Common myeloid progenitor, CD34-positive (primary cell): Measurements from ENCODE around the gene MANSC4.
"Not testable (repeated sequence)": the region's sequence is repeated elsewhere in the genome, so short reads cannot be mapped to it uniquely, and the experiment has no call there.

ENCODE experiments used
- CTCF ChIA-PET: fragments of 350-600 bp; sonication (Branson Sonifier 250); formaldehyde crosslinking; loops from one replicate; lab custom pipeline; 2021; ENCODE audit warnings: antibody characterized with exemption; lab: Charles Lee
- POLR2A ChIA-PET: fragments of 350-600 bp; sonication (Branson Sonifier 250); formaldehyde crosslinking; loops from one replicate; lab custom pipeline; 2021; ENCODE audit warnings: antibody characterized with exemption; lab: Charles Lee
- DNase-seq, 3 donors: peaks; one replicate each; pipeline versions ENCODE4 v3.0.0 to v3.0.0-alpha.2; 2013
- H3K27ac ChIP-seq, 2 experiments: 1 replicate in 1 of 2; 2 replicates in 1 of 2; pipeline ENCODE4 v1.7.0; 2013; ENCODE audit warnings: inconsistent platforms in 2 of 2, low read length in 2 of 2, mild to moderate bottlenecking in 2 of 2, low read depth in 1 of 2, moderate library complexity in 1 of 2; ENCODE audit not compliant: severe bottlenecking in 2 of 2, insufficient read depth in 1 of 2, poor library complexity in 1 of 2
- H3K27me3 ChIP-seq, 5 experiments: replicated peaks in 2 of 5; 1 replicate in 3 of 5; 2 replicates in 2 of 5; pipeline versions ENCODE4 v1.6.1 to v1.7.0; 2013; ENCODE audit warnings: low read length in 4 of 5, mild to moderate bottlenecking in 2 of 5, moderate library complexity in 2 of 5, inconsistent platforms in 1 of 5; ENCODE audit not compliant: insufficient read depth in 5 of 5, control insufficient read depth in 4 of 5
- H3K36me3 ChIP-seq, 4 experiments: 1 replicate in 2 of 4; 2 replicates in 2 of 4; pipeline versions ENCODE4 v1.6.1 to v1.7.0; 2013; ENCODE audit warnings: low read length in 3 of 4, control low read depth in 1 of 4, mild to moderate bottlenecking in 1 of 4; ENCODE audit not compliant: control insufficient read depth in 4 of 4, insufficient read depth in 4 of 4
- H3K4me1 ChIP-seq, 4 experiments: 1 replicate in 3 of 4; 2 replicates in 1 of 4; pipeline versions ENCODE4 v1.6.1 to v1.7.1; 2013; ENCODE audit warnings: low read length in 3 of 4, mild to moderate bottlenecking in 3 of 4, control low read depth in 1 of 4, inconsistent platforms in 1 of 4, moderate library complexity in 1 of 4; ENCODE audit not compliant: control insufficient read depth in 4 of 4, insufficient read depth in 4 of 4; ENCODE audit errors: control extremely low read depth in 1 of 4
- H3K4me3 ChIP-seq, 7 experiments: 1 replicate in 4 of 7; 2 replicates in 3 of 7; pipeline versions ENCODE4 v1.5.1 to v1.7.0; 2013; ENCODE audit warnings: mild to moderate bottlenecking in 7 of 7, low read length in 6 of 7, moderate library complexity in 6 of 7, inconsistent platforms in 2 of 7, low read depth in 2 of 7, control low read depth in 1 of 7; ENCODE audit not compliant: insufficient read depth in 4 of 7, control insufficient read depth in 1 of 7; ENCODE audit errors: extremely low read depth in 1 of 7
- H3K9me3 ChIP-seq, 5 experiments: 1 replicate in 4 of 5; 2 replicates in 1 of 5; pipeline versions ENCODE4 v1.6.1 to v1.7.1; 2013; ENCODE audit warnings: low read length in 4 of 5, mild to moderate bottlenecking in 2 of 5, inconsistent platforms in 1 of 5, low read depth in 1 of 5, moderate library complexity in 1 of 5; ENCODE audit not compliant: control insufficient read depth in 4 of 5, insufficient read depth in 2 of 5; ENCODE audit errors: control extremely low read depth in 1 of 5
- WGBS: methylation state at CpG from one replicate; pipeline ENCODE4 v1.1.5; 2013; ENCODE audit not compliant: insufficient coverage; 5-methylcytosine and 5-hydroxymethylcytosine counted together

Gene MANSC4

DNA sequence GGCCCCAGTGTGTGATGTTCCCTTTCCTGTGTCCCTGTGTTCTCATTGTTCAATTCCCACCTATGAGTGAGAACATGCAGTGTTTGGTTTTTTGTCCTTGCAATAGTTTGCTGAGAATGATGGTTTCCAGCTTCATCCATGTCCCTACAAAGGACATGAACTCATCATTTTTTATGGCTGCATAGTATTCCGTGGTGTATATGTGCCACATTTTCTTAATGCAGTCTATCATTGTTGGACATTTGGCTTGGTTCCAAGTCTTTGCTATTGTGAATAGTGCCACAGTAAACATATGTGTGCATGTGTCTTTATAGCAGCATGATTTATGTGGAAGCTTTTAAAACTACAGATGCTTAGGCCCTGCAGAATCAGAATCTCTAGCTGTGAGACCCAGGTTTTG is 34.3 kb downstream of the MANSC4 start:
- POLR2A ChIA-PET, H3K27ac ChIP-seq, H3K4me1 ChIP-seq, H3K9me3 ChIP-seq, H3K27me3 ChIP-seq, H3K4me3 ChIP-seq, DNase-seq: not testable (repeated sequence)
- 100% methylated on average over 1 of the region's 1 CpG for WGBS
- CTCF ChIA-PET = interaction anchor here (0.6 to 2.5 kb wide), 2 partner anchors 13 to 75 kb away, joined by 3 to 9 read pairs; no protein-coding TSS in a partner anchor
- H3K36me3 ChIP-seq = peaks cover 7 to 35% (median 19%) of the 10 kb centered on the region in 4 experiments

DNA sequence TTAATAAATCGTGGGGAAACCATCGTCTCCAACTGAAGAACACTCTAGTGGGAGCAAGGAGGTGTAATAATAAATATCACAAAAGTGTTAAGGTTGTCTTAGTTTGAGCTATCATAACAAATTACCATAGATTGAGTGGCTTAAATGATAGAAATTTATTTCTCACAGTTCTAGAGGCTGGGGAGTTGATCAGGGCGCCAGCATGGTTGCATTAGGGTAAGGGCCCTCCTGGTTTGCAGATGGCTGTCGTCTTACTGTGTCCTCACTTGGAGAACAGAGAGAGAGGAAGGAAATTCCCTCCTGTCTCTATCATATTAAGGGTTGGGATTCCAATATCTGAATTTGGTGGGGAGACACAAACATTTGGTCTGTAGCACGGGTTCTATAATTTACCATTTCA is 36.4 kb downstream of the MANSC4 start:
- no peaks in the 10 kb centered on the region for H3K27me3 ChIP-seq
- H3K9me3 ChIP-seq = no peaks in the 10 kb centered on the region
- no CpG with 5 or more reads among the region's 5 CpGs for WGBS
- no peak for DNase-seq
- ChIA-PET CTCF (no interaction called here), POLR2A (no interaction called here)
- no peak overlapping the region for H3K27ac ChIP-seq
- H3K4me3 ChIP-seq = no peak overlapping the region
- no peaks in the 10 kb centered on the region for H3K4me1 ChIP-seq
- peaks cover 7 to 54% (median 27%) of the 10 kb centered on the region in 4 experiments for H3K36me3 ChIP-seq

DNA sequence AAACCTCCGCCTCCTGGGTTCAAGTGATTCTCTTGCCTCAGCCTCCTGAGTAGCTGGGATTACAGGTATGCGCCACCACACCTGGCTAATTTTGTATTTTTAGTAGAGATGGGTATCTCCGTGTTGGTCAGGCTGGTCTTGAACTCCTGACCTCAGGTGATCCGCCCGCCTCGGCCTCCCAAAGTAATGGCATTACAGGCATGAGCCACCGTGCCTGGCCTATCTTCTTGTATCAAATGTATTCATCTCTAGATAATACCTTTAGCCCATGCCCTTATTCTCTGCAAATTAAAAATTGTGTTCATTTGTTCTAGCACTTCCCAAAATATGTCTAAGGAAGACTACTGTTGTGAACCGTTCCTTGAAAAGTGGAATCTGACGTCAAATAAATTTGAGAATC is 45.7 kb downstream of the MANSC4 start:
- H3K4me3 ChIP-seq, H3K27ac ChIP-seq, DNase-seq, H3K27me3 ChIP-seq, H3K9me3 ChIP-seq, H3K4me1 ChIP-seq: not testable (repeated sequence)
- CTCF ChIA-PET = interaction anchor here (0.7 to 3.9 kb wide), 8 partner anchors 8 to 1508 kb away, joined by 3 to 30 read pairs (median 5); no protein-coding TSS in a partner anchor
- POLR2A ChIA-PET = interaction anchor here (0.7 kb wide), 1 partner anchor 650 kb away, joined by 3 read pairs; no protein-coding TSS in a partner anchor
- peaks cover 9 to 62% (median 41%) of the 10 kb centered on the region in 4 experiments for H3K36me3 ChIP-seq
- WGBS = 100% methylated on average over 4 of the region's 9 CpGs

DNA sequence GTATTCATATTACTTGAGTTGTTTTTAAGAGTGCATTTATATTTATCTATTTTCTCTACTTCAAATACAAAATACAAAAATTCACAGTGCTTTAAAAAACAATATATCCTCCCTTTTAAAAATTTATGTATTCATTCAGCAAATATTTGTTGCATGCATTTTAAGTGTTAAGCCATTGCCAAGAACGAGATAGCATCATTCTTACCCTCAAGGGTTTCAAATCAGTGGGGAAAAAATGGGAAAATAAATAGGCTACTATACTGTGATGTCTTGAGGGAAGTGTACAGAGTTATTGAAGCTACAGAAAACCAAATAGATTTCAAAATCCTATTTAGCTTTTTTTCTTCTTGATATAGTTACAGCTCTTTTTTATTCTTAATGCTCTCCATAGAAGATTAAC is 46.2 kb downstream of the MANSC4 start:
- WGBS = no CpG with 5 or more reads among the region's 1 CpG
- Histone ChIP-seq H3K4me3 (no peak overlapping the region), H3K36me3 (peaks cover 9 to 61% (median 38%) of the 10 kb centered on the region in 4 experiments), H3K4me1 (no peaks in the 10 kb centered on the region), H3K9me3 (no peaks in the 10 kb centered on the region), H3K27ac (no peak overlapping the region), H3K27me3 (no peaks in the 10 kb centered on the region)
- CTCF ChIA-PET = interaction anchor here (0.7 to 3.9 kb wide), 11 partner anchors 9 to 1508 kb away, joined by 3 to 30 read pairs (median 6); partner anchors contain the start of genes KLHL42 and MANSC4
- DNase-seq = no peak
- POLR2A ChIA-PET = interaction anchor here (0.7 kb wide), 1 partner anchor 650 kb away, joined by 3 read pairs; no protein-coding TSS in a partner anchor

DNA sequence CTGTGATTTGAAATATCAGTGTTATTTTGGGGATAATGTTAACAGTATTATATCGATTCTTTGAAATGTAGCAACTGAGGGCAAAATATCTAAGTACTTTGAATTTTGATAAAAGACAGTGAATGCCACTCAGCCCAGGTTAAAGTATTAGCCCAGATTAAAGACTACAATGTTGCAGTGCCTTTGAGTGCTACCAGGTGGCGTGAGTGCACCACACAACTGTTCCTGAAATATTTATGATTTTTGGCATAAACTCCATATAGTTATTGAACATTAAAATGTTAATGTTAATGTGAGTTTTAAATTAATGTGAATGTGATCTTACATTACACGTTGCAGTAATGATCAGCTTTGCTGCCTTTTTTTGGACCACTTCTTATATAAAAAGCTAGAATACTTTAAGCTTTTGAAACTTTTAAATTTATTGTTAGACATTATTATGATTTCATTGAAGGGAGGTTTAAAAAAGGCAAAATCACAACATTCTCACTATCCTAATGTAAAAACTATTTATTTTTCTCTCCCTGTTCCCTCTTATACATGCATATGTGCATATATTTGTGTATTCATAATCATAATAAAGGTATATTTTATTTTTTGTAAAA is 46.9 kb downstream of the MANSC4 start:
- no peaks in the 10 kb centered on the region for H3K4me1 ChIP-seq
- no peak overlapping the region for H3K27ac ChIP-seq
- CTCF ChIA-PET = interaction anchor here (0.7 to 3.9 kb wide), 15 partner anchors 10 to 1584 kb away, joined by 3 to 30 read pairs (median 5); partner anchors contain the start of genes KLHL42 and MANSC4
- DNase-seq = peak; percentile 36 to 68 (median 57)
- no peaks in the 10 kb centered on the region for H3K27me3 ChIP-seq
- no peaks in the 10 kb centered on the region for H3K9me3 ChIP-seq
- H3K36me3 ChIP-seq = peaks cover 7 to 57% (median 37%) of the 10 kb centered on the region in 4 experiments
- no peak overlapping the region for H3K4me3 ChIP-seq
- POLR2A ChIA-PET = interaction anchor here (0.6 to 0.7 kb wide), 2 partner anchors 18 to 651 kb away, joined by 3 to 5 read pairs; no protein-coding TSS in a partner anchor
- no CpG with 5 or more reads among the region's 3 CpGs for WGBS

DNA sequence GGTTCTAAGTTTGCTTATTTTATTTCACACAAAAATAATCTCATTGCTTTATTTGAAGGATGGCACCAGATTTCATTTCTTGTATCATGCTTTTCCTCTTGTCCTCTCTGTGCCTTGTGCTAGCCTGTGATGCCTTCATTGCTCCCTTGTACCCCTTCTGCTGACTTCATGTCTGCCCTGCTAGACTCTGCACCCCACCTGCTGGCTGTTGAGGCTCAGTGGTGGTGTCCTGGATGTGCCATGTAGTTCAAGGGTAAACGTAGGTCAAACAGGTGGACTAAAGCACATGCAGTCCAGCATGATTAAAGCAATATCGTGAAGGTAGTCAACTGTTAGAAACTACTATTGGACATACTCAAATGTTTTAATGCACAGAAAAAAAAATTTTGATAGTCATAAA is 47.8 kb downstream of the MANSC4 start:
- H3K27me3 ChIP-seq = no peaks in the 10 kb centered on the region
- WGBS = 83% methylated on average over 1 of the region's 2 CpGs
- no peak overlapping the region for H3K27ac ChIP-seq
- peaks cover 7 to 52% (median 32%) of the 10 kb centered on the region in 4 experiments for H3K36me3 ChIP-seq
- H3K9me3 ChIP-seq = no peaks in the 10 kb centered on the region
- POLR2A ChIA-PET = interaction anchor here (0.6 kb wide), 3 partner anchors 19 to 90 kb away, joined by 3 to 5 read pairs (median 3); no protein-coding TSS in a partner anchor
- no peak overlapping the region for H3K4me3 ChIP-seq
- CTCF ChIA-PET = interaction anchor here (0.7 to 3.9 kb wide), 13 partner anchors 9 to 1585 kb away, joined by 3 to 30 read pairs (median 5); partner anchors contain the start of genes KLHL42 and MANSC4
- H3K4me1 ChIP-seq = no peaks in the 10 kb centered on the region
- DNase-seq = peak in 1 of 3 donors; percentile 19

DNA sequence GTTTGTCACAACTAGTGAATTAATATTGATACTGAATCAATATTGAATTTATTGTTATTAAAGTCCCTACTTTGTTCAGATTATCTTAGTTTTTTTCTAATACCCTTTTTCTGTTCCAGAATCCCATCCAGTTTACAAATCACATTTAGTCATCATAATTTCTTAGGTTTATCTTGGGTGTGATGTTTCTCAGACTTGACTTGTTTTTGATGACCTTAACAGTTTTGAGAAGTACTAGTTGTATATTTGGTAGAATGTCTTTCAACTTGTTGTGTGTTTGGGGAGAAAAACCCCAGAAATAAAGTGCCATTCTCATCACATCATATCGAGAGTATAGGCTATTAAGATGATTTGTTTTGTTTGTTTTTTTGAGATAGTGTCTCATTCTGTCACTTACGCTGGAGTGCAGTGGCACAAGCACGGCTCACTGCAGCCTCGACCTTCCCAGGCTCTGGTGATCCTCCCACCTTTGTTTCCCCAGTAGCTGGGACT is 49.9 kb downstream of the MANSC4 start:
- 96% methylated on average over 4 of the region's 4 CpGs for WGBS
- CTCF ChIA-PET = no interaction called here

More for the DNA sequence above, 49.9 kb downstream of the MANSC4 start:
- no peaks in the 10 kb centered on the region for H3K27me3 ChIP-seq
- no peaks in the 10 kb centered on the region for H3K4me1 ChIP-seq
- peaks cover 7 to 48% (median 27%) of the 10 kb centered on the region in 4 experiments for H3K36me3 ChIP-seq
- H3K4me3 ChIP-seq = no peak overlapping the region
- POLR2A ChIA-PET = no interaction called here
- no peaks in the 10 kb centered on the region for H3K9me3 ChIP-seq
- no peak overlapping the region for H3K27ac ChIP-seq
- DNase-seq = no peak
